DOHH2 (cell line): ENCODE data around the gene AP3S2.
"Not testable (repeated sequence)": the region's sequence is repeated elsewhere in the genome, so short reads cannot be mapped to it uniquely, and the experiment has no call there.

Experiments used
- H3F3A ChIP-seq: fragments of 200-600 bp; sonication (generic), shearing (Covaris generic); 2 replicates; pipeline ENCODE4 v1.6.0; 2016; ENCODE audit warnings: antibody characterized with exemption, mild to moderate bottlenecking; ENCODE audit not compliant: control insufficient read depth, insufficient read depth
- H3K27ac ChIP-seq: fragments of 200-600 bp; sonication (generic); 2 replicates; pipeline ENCODE4 v1.5.1; 2014; ENCODE audit warnings: low read depth, mild to moderate bottlenecking, low read length, moderate library complexity
- H3K27me3 ChIP-seq: fragments of 200-600 bp; sonication (generic); 2 replicates; pipeline ENCODE4 v1.6.1; 2014; ENCODE audit warnings: mild to moderate bottlenecking, low read length, mixed read lengths; ENCODE audit not compliant: control insufficient read depth
- H3K36me3 ChIP-seq: fragments of 200-600 bp; sonication (generic); 2 replicates; pipeline ENCODE4 v1.6.1; 2014; ENCODE audit warnings: mild to moderate bottlenecking, low read length, moderate library complexity, mixed read lengths; ENCODE audit not compliant: control insufficient read depth
- H3K4me1 ChIP-seq: fragments of 200-600 bp; sonication (generic); 2 replicates; pipeline ENCODE4 v1.6.1; 2014; ENCODE audit warnings: mild to moderate bottlenecking, low read length, mixed read lengths; ENCODE audit not compliant: control insufficient read depth
- H3K4me2 ChIP-seq: fragments of 200-600 bp; sonication (generic); 2 replicates; pipeline ENCODE4 v1.6.0; 2014; ENCODE audit warnings: mild to moderate bottlenecking, low read length, moderate library complexity
- H3K4me3 ChIP-seq: fragments of 200-600 bp; sonication (generic); 2 replicates; pipeline ENCODE4 v1.5.1; 2014; ENCODE audit warnings: mild to moderate bottlenecking, low read length, mixed read lengths
- H3K79me2 ChIP-seq: fragments of 200-600 bp; sonication (generic); 2 replicates; pipeline ENCODE4 v1.6.1; 2014; ENCODE audit warnings: mild to moderate bottlenecking, low read length, mixed read lengths; ENCODE audit not compliant: control insufficient read depth
- H3K9me2 ChIP-seq: fragments of 200-600 bp; sonication (generic); replicated peaks from 2 replicates; pipeline ENCODE4 v1.6.1; 2014; ENCODE audit warnings: mild to moderate bottlenecking, low read length, mixed read lengths; ENCODE audit not compliant: control insufficient read depth
- H3K9me3 ChIP-seq: fragments of 200-600 bp; sonication (generic); 2 replicates; pipeline ENCODE4 v1.6.1; 2014; ENCODE audit warnings: antibody characterized with exemption, low read length, mixed read lengths; ENCODE audit not compliant: control insufficient read depth, insufficient read depth
- H4K20me1 ChIP-seq: fragments of 200-600 bp; sonication (generic); 2 replicates; pipeline ENCODE4 v1.6.0; 2014; ENCODE audit warnings: low read depth, mild to moderate bottlenecking, antibody characterized with exemption, low read length, moderate library complexity; ENCODE audit not compliant: control insufficient read depth, insufficient read depth
- CTCF ChIP-seq: fragments of 200-600 bp; sonication (generic); IDR thresholded peaks from one replicate; pipeline ENCODE4 v1.5.1; 2014; ENCODE audit warnings: antibody characterized with exemption, mild to moderate bottlenecking, low read depth, low read length; ENCODE audit not compliant: poor library complexity, severe bottlenecking
- EZH2phosphoT487 ChIP-seq: fragments of 200-600 bp; sonication (generic); IDR thresholded peaks from 2 replicates; pipeline ENCODE4 v1.6.1; 2017; ENCODE audit warnings: borderline replicate concordance, mild to moderate bottlenecking, antibody characterized with exemption, low read length, moderate library complexity, mixed read lengths

The AP3S2 gene

GRCh38 chr15:89893696-89894447 lies at the start of gene AP3S2:
Gene AP3S2 (minus strand): TSS chr15:89893994. CDS start chr15:89893949, 45 bp downstream.
- Histone ChIP-seq H3K36me3 (peaks cover 5% of the 10 kb centered on the region), H3K27me3 (no peaks in the 10 kb centered on the region), H3K79me2 (peaks cover 38% of the 10 kb centered on the region), H3K4me1 (peaks cover 31% of the 10 kb centered on the region), H3K9me2 (no peaks in the 10 kb centered on the region), H3K4me2 (peak within 1 kb of the TSS; percentile 87), H4K20me1 (0 out of 2 replicates have a peak, but pooled peaks cover 5% of the 10 kb centered on the region), H3K9me3 (no peaks in the 10 kb centered on the region), H3F3A (0 out of 2 replicates have a peak, but pooled peaks cover 3% of the 10 kb centered on the region), H3K4me3 (peak within 1 kb of the TSS; percentile 90), H3K27ac (peak within 1 kb of the TSS; percentile 49)
- TF ChIP-seq CTCF: no peak
- TF ChIP-seq EZH2phosphoT487: no peak

- no peak overlapping the region for H3K4me3 ChIP-seq
- H3K4me2 ChIP-seq: no peak overlapping the region
- H3K79me2 ChIP-seq: no peaks in the 10 kb centered on the region
- no peaks in the 10 kb centered on the region for H3F3A ChIP-seq
- H3K9me2 ChIP-seq: no peaks in the 10 kb centered on the region
- H3K36me3 ChIP-seq: no peaks in the 10 kb centered on the region
- peaks cover 10% of the 10 kb centered on the region; the same call in 1 of the 2 replicates for H3K27me3 ChIP-seq
- H3K27ac ChIP-seq: no peak overlapping the region
- no peaks in the 10 kb centered on the region for H4K20me1 ChIP-seq
- no peaks in the 10 kb centered on the region for H3K4me1 ChIP-seq
- H3K9me3 ChIP-seq: no peaks in the 10 kb centered on the region
- TF ChIP-seq CTCF: no peak
- no peak for TF ChIP-seq EZH2phosphoT487
Observed at GRCh38 chr15:89939910-89940309, 46.1 kb upstream of the AP3S2 start.

GRCh38 chr15:89939377-89939776 lies 45.6 kb upstream of the AP3S2 start:
- not testable (repeated sequence) for H3F3A ChIP-seq, H3K9me2 ChIP-seq, H3K36me3 ChIP-seq, H3K9me3 ChIP-seq, H3K27me3 ChIP-seq, H3K4me3 ChIP-seq, H4K20me1 ChIP-seq, H3K79me2 ChIP-seq, H3K4me1 ChIP-seq, H3K4me2 ChIP-seq, H3K27ac ChIP-seq
